HEK293 (cell line): Measurements from ENCODE around the gene RASSF8.

Source experiments
- CTCF ChIP-seq: fragments of 450-650 bp; formaldehyde crosslinking; IDR thresholded peaks from 2 replicates; pipeline ENCODE4 v1.5.1; 2016; ENCODE audit warnings: missing biosample characterization, missing genetic modification characterization
- ZNF335 ChIP-seq: fragments of 450-650 bp; formaldehyde crosslinking; conservative IDR thresholded peaks from 2 replicates; pipeline ENCODE4 v1.5.1; 2016; ENCODE audit warnings: missing biosample characterization, missing genetic modification characterization
- ZNF398 ChIP-seq: fragments of 450-650 bp; formaldehyde crosslinking; IDR thresholded peaks from 2 replicates; pipeline ENCODE4 v1.5.1; 2017; ENCODE audit warnings: missing biosample characterization, missing genetic modification characterization
- ZSCAN23 ChIP-seq: fragments of 450-650 bp; formaldehyde crosslinking; IDR thresholded peaks from 2 replicates; pipeline ENCODE4 v1.5.1; 2016; ENCODE audit warnings: missing biosample characterization, missing genetic modification characterization
- TF ChIP-seq, protein P1 (sequence below): fragments of 450-650 bp; formaldehyde crosslinking; IDR thresholded peaks from 2 replicates; pipeline ENCODE4 v1.5.1; 2016; ENCODE audit warnings: missing biosample characterization, missing genetic modification characterization

DNA sequence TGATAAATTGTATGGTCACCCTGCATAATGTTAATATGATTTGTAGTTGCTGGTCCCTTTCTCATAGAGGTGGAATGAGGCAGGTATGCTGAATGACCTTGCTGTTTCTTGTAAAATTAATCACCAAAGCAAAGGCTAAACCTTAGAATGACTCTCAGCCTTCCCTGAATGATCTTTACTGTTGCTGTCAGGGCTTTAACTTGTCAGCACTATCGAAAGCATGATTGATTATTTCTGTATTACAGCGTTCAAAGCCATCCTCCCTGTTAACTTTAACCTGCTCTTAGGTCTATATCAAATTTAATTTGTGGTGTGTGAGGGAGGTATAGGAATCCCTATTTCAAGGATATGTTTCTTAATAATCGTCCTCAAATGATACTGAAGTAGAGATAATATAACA is 23.1 kb downstream of the RASSF8 start:
- no peak for TF ChIP-seq ZNF335 (tag by site-specific recombination)
- TF ChIP-seq, protein P1, sequence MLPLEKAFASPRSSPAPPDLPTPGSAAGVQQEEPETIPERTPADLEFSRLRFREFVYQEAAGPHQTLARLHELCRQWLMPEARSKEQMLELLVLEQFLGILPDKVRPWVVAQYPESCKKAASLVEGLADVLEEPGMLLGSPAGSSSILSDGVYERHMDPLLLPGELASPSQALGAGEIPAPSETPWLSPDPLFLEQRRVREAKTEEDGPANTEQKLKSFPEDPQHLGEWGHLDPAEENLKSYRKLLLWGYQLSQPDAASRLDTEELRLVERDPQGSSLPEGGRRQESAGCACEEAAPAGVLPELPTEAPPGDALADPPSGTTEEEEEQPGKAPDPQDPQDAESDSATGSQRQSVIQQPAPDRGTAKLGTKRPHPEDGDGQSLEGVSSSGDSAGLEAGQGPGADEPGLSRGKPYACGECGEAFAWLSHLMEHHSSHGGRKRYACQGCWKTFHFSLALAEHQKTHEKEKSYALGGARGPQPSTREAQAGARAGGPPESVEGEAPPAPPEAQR (tag by site-specific recombination): no peak
- TF ChIP-seq ZNF398 (tag by site-specific recombination): no peak
- no peak for TF ChIP-seq CTCF (tag by site-specific recombination)
- TF ChIP-seq ZSCAN23 (tag by site-specific recombination): no peak
